WTC11 (cell line): ENCODE data around the gene RNF151. TPM values are rescaled to one million over a fixed set of nuclear protein-coding genes. Genes with fewer than 3 reads are reported as not detected.

Experiments
- CBFB ChIP-seq: sonication (generic); formaldehyde crosslinking; IDR thresholded peaks from 2 replicates; pipeline ENCODE4 v1.8.1; 2022; ENCODE audit warnings: mild to moderate bottlenecking, low read depth, missing genetic modification reagents
- FOXJ3 ChIP-seq: sonication (generic); formaldehyde crosslinking; IDR thresholded peaks from 2 replicates; pipeline ENCODE4 v1.9.0; 2021; ENCODE audit warnings: missing genetic modification reagents, mild to moderate bottlenecking, borderline replicate concordance
- HMGA2 ChIP-seq: fragments of 250-450 bp; sonication (Bioruptor Pico); IDR thresholded peaks from 2 replicates; pipeline ENCODE4 v1.4.0; 2021; ENCODE audit warnings: mild to moderate bottlenecking, moderate library complexity
- JUN ChIP-seq: sonication (generic); formaldehyde crosslinking; IDR thresholded peaks from 2 replicates; pipeline ENCODE4 v1.8.0; 2023; ENCODE audit warnings: mild to moderate bottlenecking, missing genetic modification reagents
- NR1H2 ChIP-seq: sonication (generic); formaldehyde crosslinking; IDR thresholded peaks from 2 replicates; pipeline ENCODE4 v1.9.0; 2021; ENCODE audit warnings: mild to moderate bottlenecking, moderate library complexity, missing genetic modification reagents
- NR2C2 ChIP-seq: sonication (generic); formaldehyde crosslinking; IDR thresholded peaks from 2 replicates; pipeline ENCODE4 v1.8.0; 2022; ENCODE audit warnings: mild to moderate bottlenecking, missing genetic modification reagents
- ZBTB21 ChIP-seq: sonication (generic); formaldehyde crosslinking; IDR thresholded peaks from 2 replicates; pipeline ENCODE4 v1.8.1; 2023; ENCODE audit warnings: mild to moderate bottlenecking, missing genetic modification reagents, borderline replicate concordance
- ZNF232 ChIP-seq: sonication (generic); formaldehyde crosslinking; IDR thresholded peaks from 2 replicates; pipeline ENCODE4 v1.8.0; 2022; ENCODE audit warnings: mild to moderate bottlenecking, missing genetic modification reagents
- ZNF423 ChIP-seq: fragments of 250-450 bp; sonication (Bioruptor Pico); IDR thresholded peaks from 2 replicates; pipeline ENCODE4 v2.1.2; 2022; ENCODE audit warnings: mild to moderate bottlenecking, moderate library complexity
- total RNA-seq: library from RNA; stranded (reverse); gene quantifications from 3 replicates; pipeline ENCODE4 v1.2.3, GENCODE V29; 2021
- TF ChIP-seq, protein P1 (sequence below): sonication (generic); formaldehyde crosslinking; IDR thresholded peaks from 2 replicates; pipeline ENCODE4 v1.8.1; 2022; ENCODE audit warnings: low read depth, mild to moderate bottlenecking, moderate library complexity, missing genetic modification reagents, borderline replicate concordance
- TF ChIP-seq, protein P2 (sequence below): sonication (generic); formaldehyde crosslinking; IDR thresholded peaks from 2 replicates; pipeline ENCODE4 v1.8.0; 2023; ENCODE audit warnings: mild to moderate bottlenecking, missing genetic modification reagents
- TF ChIP-seq, protein P3 (sequence below): sonication (generic); formaldehyde crosslinking; IDR thresholded peaks from 2 replicates; pipeline ENCODE4 v1.8.1; 2023; ENCODE audit warnings: mild to moderate bottlenecking, missing genetic modification reagents, moderate library complexity
- TF ChIP-seq, protein P4 (sequence below): sonication (generic); formaldehyde crosslinking; conservative IDR thresholded peaks from 2 replicates; pipeline ENCODE4 v1.8.1; 2022; ENCODE audit warnings: mild to moderate bottlenecking, missing genetic modification reagents
- TF ChIP-seq, protein P5 (sequence below): sonication (generic); formaldehyde crosslinking; IDR thresholded peaks from 2 replicates; pipeline ENCODE4 v1.8.0; 2022; ENCODE audit warnings: mild to moderate bottlenecking, missing genetic modification reagents
- TF ChIP-seq, protein P6 (sequence below): fragments of 250-450 bp; sonication (Bioruptor Pico); IDR thresholded peaks from 2 replicates; pipeline ENCODE4 v1.9.0; 2021; ENCODE audit warnings: mild to moderate bottlenecking, borderline replicate concordance
- TF ChIP-seq, protein P7 (sequence below): sonication (generic); formaldehyde crosslinking; IDR thresholded peaks from 2 replicates; pipeline ENCODE4 v1.8.1; 2022; ENCODE audit warnings: low read depth, missing genetic modification reagents, borderline replicate concordance
- TF ChIP-seq, protein P8 (sequence below): sonication (generic); formaldehyde crosslinking; IDR thresholded peaks from 2 replicates; pipeline ENCODE4 v1.8.0; 2022; ENCODE audit warnings: mild to moderate bottlenecking, missing genetic modification reagents
- TF ChIP-seq, protein P9 (sequence below): sonication (generic); formaldehyde crosslinking; IDR thresholded peaks from 2 replicates; pipeline ENCODE4 v1.8.1; 2022; ENCODE audit warnings: missing genetic modification reagents, borderline replicate concordance
- TF ChIP-seq, protein P10 (sequence below): fragments of 250-450 bp; sonication (Bioruptor Pico); IDR thresholded peaks from 2 replicates; pipeline ENCODE4 v2.1.2; 2022; ENCODE audit warnings: mild to moderate bottlenecking, moderate library complexity

The RNF151 gene
- total RNA-seq, 1 experiment from 2014 or later: 0.31 TPM

DNA sequence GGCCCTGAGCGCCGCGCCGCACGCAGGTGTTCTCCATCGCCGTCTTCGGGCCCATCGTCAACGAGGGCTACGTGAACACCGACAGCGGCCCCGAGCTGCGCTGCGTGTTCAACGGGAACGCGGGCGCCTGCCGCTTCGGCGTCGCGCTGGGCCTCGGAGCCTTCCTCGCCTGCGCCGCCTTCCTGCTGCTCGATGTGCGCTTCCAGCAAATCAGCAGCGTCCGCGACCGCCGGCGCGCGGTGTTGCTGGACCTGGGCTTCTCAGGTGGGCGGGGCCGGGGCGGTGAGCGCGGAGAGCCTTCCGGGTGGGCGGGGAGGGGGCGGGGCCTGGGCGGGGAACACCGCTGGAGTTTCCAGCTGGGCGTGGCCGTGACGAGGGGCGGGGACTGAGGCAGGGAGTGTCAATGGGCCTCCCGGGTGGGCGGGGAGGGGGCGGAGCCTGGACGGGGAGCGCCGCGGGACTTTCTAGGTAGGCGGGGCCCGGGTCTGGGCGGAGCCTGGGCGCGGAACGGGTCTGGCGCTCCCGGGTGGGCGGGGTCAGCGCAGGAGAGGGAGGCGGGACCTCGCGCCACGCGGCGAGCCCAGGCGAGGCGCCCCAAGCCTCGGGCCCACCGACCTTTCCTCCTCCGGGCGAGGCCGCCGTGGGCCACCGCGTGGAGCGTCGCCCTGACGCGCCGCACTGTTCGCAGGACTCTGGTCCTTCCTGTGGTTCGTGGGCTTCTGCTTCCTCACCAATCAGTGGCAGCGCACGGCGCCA is 25.5 kb downstream of the RNF151 start (continued):
- TF ChIP-seq, protein P1, sequence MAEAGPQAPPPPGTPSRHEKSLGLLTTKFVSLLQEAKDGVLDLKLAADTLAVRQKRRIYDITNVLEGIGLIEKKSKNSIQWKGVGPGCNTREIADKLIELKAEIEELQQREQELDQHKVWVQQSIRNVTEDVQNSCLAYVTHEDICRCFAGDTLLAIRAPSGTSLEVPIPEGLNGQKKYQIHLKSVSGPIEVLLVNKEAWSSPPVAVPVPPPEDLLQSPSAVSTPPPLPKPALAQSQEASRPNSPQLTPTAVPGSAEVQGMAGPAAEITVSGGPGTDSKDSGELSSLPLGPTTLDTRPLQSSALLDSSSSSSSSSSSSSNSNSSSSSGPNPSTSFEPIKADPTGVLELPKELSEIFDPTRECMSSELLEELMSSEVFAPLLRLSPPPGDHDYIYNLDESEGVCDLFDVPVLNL (CRISPR knock-in tag): peak; percentile 85; the same call in 1 of the 2 replicates
- TF ChIP-seq, protein P2, sequence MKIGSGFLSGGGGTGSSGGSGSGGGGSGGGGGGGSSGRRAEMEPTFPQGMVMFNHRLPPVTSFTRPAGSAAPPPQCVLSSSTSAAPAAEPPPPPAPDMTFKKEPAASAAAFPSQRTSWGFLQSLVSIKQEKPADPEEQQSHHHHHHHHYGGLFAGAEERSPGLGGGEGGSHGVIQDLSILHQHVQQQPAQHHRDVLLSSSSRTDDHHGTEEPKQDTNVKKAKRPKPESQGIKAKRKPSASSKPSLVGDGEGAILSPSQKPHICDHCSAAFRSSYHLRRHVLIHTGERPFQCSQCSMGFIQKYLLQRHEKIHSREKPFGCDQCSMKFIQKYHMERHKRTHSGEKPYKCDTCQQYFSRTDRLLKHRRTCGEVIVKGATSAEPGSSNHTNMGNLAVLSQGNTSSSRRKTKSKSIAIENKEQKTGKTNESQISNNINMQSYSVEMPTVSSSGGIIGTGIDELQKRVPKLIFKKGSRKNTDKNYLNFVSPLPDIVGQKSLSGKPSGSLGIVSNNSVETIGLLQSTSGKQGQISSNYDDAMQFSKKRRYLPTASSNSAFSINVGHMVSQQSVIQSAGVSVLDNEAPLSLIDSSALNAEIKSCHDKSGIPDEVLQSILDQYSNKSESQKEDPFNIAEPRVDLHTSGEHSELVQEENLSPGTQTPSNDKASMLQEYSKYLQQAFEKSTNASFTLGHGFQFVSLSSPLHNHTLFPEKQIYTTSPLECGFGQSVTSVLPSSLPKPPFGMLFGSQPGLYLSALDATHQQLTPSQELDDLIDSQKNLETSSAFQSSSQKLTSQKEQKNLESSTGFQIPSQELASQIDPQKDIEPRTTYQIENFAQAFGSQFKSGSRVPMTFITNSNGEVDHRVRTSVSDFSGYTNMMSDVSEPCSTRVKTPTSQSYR (CRISPR knock-in tag): peak; percentile 92
- TF ChIP-seq FOXJ3 (0 out of 2 replicates have a peak, but pooled peaks have one; percentile 75), NR1H2 (CRISPR knock-in tag) (peak; percentile 82), HMGA2 (CRISPR knock-in tag) (no peak), CBFB (CRISPR knock-in tag) (no peak), NR2C2 (CRISPR knock-in tag) (peak; percentile 76; the same call in 1 of the 2 replicates), ZBTB21 (CRISPR knock-in tag) (peak; percentile 70), ZNF423 (CRISPR knock-in tag) (no peak), JUN (CRISPR knock-in tag) (peak; percentile 95), ZNF232 (CRISPR knock-in tag) (peak; percentile 77; the same call in 1 of the 2 replicates)
- TF ChIP-seq, protein P3, sequence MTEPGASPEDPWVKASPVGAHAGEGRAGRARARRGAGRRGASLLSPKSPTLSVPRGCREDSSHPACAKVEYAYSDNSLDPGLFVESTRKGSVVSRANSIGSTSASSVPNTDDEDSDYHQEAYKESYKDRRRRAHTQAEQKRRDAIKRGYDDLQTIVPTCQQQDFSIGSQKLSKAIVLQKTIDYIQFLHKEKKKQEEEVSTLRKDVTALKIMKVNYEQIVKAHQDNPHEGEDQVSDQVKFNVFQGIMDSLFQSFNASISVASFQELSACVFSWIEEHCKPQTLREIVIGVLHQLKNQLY (CRISPR knock-in tag): no peak
- TF ChIP-seq, protein P4, sequence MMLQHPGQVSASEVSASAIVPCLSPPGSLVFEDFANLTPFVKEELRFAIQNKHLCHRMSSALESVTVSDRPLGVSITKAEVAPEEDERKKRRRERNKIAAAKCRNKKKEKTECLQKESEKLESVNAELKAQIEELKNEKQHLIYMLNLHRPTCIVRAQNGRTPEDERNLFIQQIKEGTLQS (CRISPR knock-in tag): no peak
- TF ChIP-seq, protein P5, sequence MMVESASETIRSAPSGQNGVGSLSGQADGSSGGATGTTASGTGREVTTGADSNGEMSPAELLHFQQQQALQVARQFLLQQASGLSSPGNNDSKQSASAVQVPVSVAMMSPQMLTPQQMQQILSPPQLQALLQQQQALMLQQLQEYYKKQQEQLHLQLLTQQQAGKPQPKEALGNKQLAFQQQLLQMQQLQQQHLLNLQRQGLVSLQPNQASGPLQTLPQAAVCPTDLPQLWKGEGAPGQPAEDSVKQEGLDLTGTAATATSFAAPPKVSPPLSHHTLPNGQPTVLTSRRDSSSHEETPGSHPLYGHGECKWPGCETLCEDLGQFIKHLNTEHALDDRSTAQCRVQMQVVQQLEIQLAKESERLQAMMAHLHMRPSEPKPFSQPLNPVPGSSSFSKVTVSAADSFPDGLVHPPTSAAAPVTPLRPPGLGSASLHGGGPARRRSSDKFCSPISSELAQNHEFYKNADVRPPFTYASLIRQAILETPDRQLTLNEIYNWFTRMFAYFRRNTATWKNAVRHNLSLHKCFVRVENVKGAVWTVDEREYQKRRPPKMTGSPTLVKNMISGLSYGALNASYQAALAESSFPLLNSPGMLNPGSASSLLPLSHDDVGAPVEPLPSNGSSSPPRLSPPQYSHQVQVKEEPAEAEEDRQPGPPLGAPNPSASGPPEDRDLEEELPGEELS (CRISPR knock-in tag): peak; percentile 97
- TF ChIP-seq, protein P6, sequence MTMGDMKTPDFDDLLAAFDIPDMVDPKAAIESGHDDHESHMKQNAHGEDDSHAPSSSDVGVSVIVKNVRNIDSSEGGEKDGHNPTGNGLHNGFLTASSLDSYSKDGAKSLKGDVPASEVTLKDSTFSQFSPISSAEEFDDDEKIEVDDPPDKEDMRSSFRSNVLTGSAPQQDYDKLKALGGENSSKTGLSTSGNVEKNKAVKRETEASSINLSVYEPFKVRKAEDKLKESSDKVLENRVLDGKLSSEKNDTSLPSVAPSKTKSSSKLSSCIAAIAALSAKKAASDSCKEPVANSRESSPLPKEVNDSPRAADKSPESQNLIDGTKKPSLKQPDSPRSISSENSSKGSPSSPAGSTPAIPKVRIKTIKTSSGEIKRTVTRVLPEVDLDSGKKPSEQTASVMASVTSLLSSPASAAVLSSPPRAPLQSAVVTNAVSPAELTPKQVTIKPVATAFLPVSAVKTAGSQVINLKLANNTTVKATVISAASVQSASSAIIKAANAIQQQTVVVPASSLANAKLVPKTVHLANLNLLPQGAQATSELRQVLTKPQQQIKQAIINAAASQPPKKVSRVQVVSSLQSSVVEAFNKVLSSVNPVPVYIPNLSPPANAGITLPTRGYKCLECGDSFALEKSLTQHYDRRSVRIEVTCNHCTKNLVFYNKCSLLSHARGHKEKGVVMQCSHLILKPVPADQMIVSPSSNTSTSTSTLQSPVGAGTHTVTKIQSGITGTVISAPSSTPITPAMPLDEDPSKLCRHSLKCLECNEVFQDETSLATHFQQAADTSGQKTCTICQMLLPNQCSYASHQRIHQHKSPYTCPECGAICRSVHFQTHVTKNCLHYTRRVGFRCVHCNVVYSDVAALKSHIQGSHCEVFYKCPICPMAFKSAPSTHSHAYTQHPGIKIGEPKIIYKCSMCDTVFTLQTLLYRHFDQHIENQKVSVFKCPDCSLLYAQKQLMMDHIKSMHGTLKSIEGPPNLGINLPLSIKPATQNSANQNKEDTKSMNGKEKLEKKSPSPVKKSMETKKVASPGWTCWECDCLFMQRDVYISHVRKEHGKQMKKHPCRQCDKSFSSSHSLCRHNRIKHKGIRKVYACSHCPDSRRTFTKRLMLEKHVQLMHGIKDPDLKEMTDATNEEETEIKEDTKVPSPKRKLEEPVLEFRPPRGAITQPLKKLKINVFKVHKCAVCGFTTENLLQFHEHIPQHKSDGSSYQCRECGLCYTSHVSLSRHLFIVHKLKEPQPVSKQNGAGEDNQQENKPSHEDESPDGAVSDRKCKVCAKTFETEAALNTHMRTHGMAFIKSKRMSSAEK (CRISPR knock-in tag): no peak
- TF ChIP-seq, protein P7, sequence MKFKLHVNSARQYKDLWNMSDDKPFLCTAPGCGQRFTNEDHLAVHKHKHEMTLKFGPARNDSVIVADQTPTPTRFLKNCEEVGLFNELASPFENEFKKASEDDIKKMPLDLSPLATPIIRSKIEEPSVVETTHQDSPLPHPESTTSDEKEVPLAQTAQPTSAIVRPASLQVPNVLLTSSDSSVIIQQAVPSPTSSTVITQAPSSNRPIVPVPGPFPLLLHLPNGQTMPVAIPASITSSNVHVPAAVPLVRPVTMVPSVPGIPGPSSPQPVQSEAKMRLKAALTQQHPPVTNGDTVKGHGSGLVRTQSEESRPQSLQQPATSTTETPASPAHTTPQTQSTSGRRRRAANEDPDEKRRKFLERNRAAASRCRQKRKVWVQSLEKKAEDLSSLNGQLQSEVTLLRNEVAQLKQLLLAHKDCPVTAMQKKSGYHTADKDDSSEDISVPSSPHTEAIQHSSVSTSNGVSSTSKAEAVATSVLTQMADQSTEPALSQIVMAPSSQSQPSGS (CRISPR knock-in tag): peak; percentile 92; the same call in 1 of the 2 replicates
- TF ChIP-seq, protein P8, sequence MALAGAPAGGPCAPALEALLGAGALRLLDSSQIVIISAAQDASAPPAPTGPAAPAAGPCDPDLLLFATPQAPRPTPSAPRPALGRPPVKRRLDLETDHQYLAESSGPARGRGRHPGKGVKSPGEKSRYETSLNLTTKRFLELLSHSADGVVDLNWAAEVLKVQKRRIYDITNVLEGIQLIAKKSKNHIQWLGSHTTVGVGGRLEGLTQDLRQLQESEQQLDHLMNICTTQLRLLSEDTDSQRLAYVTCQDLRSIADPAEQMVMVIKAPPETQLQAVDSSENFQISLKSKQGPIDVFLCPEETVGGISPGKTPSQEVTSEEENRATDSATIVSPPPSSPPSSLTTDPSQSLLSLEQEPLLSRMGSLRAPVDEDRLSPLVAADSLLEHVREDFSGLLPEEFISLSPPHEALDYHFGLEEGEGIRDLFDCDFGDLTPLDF (CRISPR knock-in tag): peak; percentile 91
- TF ChIP-seq, protein P9, sequence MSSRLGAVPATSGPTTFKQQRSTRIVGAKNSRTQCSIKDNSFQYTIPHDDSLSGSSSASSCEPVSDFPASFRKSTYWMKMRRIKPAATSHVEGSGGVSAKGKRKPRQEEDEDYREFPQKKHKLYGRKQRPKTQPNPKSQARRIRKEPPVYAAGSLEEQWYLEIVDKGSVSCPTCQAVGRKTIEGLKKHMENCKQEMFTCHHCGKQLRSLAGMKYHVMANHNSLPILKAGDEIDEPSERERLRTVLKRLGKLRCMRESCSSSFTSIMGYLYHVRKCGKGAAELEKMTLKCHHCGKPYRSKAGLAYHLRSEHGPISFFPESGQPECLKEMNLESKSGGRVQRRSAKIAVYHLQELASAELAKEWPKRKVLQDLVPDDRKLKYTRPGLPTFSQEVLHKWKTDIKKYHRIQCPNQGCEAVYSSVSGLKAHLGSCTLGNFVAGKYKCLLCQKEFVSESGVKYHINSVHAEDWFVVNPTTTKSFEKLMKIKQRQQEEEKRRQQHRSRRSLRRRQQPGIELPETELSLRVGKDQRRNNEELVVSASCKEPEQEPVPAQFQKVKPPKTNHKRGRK: no peak
- TF ChIP-seq, protein P10, sequence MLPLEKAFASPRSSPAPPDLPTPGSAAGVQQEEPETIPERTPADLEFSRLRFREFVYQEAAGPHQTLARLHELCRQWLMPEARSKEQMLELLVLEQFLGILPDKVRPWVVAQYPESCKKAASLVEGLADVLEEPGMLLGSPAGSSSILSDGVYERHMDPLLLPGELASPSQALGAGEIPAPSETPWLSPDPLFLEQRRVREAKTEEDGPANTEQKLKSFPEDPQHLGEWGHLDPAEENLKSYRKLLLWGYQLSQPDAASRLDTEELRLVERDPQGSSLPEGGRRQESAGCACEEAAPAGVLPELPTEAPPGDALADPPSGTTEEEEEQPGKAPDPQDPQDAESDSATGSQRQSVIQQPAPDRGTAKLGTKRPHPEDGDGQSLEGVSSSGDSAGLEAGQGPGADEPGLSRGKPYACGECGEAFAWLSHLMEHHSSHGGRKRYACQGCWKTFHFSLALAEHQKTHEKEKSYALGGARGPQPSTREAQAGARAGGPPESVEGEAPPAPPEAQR (CRISPR knock-in tag): no peak
